IMR-90 (cell line): Measurements from ENCODE around the gene TRIO. TPM values are rescaled to one million over a fixed set of nuclear protein-coding genes. Genes with fewer than 3 reads are reported as not detected.

ENCODE experiments used
- ATAC-seq: fragments of 200-7000 bp; cut with Tn5 transposase; 2 replicates; pipeline ENCODE4 v1.9.1; 2020; ENCODE audit warnings: low read depth, mild to moderate bottlenecking, moderate library complexity
- BruUV-seq: library from RNA; stranded (reverse); fragments of 400-500 nt; replicated peaks from 2 replicates; lab custom pipeline; 2021; lab: Mats Ljungman, UMichigan
- CTCF ChIA-PET: fragments of 300-600 bp; formaldehyde crosslinking; extraction: SDS; loops from one replicate; lab custom pipeline; 2021; ENCODE audit warnings: antibody characterized with exemption; lab: Yijun Ruan, JAX
- POLR2A ChIA-PET: fragments of 300-600 bp; sonication (Branson Sonifier 250); formaldehyde crosslinking; loops from one replicate; lab custom pipeline; 2022; ENCODE audit warnings: antibody characterized with exemption; ENCODE audit not compliant: unreplicated experiment; lab: Charles Lee
- DNase-seq: peaks from one replicate; pipeline ENCODE4 v3.0.0; 2013
- H2AFZ ChIP-seq: replicated peaks from 2 replicates; pipeline ENCODE3; 2013; ENCODE audit warnings: low read length, mild to moderate bottlenecking; ENCODE audit not compliant: poor library complexity
- H2AK5ac ChIP-seq: 2 replicates; pipeline ENCODE4 v1.6.1; 2013; ENCODE audit warnings: low read depth, low read length, inconsistent platforms
- H2AK9ac ChIP-seq: replicated peaks from 2 replicates; pipeline ENCODE3; 2013; ENCODE audit warnings: mild to moderate bottlenecking, low read depth, low read length, moderate library complexity; ENCODE audit not compliant: poor library complexity
- H2BK120ac ChIP-seq: 2 replicates; pipeline ENCODE4 v1.6.1; 2013; ENCODE audit warnings: low read depth, low read length, inconsistent platforms
- H2BK15ac ChIP-seq: 3 replicates; pipeline ENCODE4 v1.6.1; 2013; ENCODE audit warnings: low read depth, low read length, inconsistent platforms
- H2BK20ac ChIP-seq: 2 replicates; pipeline ENCODE4 v1.6.1; 2013; ENCODE audit warnings: low read depth, mild to moderate bottlenecking, inconsistent platforms, low read length, moderate library complexity
- H2BK5ac ChIP-seq: 2 replicates; pipeline ENCODE4 v1.6.1; 2013; ENCODE audit warnings: mild to moderate bottlenecking, low read depth, low read length, inconsistent platforms; ENCODE audit not compliant: poor library complexity, severe bottlenecking
- H3K14ac ChIP-seq: replicated peaks from 2 replicates; pipeline ENCODE4 v1.6.1; 2013; ENCODE audit warnings: low read depth, low read length, inconsistent platforms
- H3K18ac ChIP-seq: 2 replicates; pipeline ENCODE4 v1.6.1; 2013; ENCODE audit warnings: low read depth, low read length, control low read depth
- H3K23ac ChIP-seq: 2 replicates; pipeline ENCODE4 v1.6.1; 2013; ENCODE audit warnings: low read depth, low read length, inconsistent platforms
- H3K27ac ChIP-seq: 2 replicates; pipeline ENCODE4 v1.5.1; 2013; ENCODE audit warnings: mild to moderate bottlenecking, control low read depth, low read length; ENCODE audit not compliant: insufficient read depth
- H3K27me3 ChIP-seq: 2 replicates; pipeline ENCODE4 v1.6.1; 2013; ENCODE audit warnings: low read length; ENCODE audit not compliant: control insufficient read depth, insufficient read depth
- H3K36me3 ChIP-seq: 2 replicates; pipeline ENCODE4 v1.6.1; 2013; ENCODE audit warnings: low read length, mixed read lengths; ENCODE audit not compliant: control insufficient read depth, insufficient read depth
- H3K4ac ChIP-seq: 2 replicates; pipeline ENCODE4 v1.6.1; 2013; ENCODE audit warnings: low read depth, low read length, inconsistent platforms
- H3K4me1 ChIP-seq: 2 replicates; pipeline ENCODE4 v1.6.1; 2013; ENCODE audit warnings: low read length, mixed read lengths; ENCODE audit not compliant: control insufficient read depth, insufficient read depth
- H3K4me2 ChIP-seq: 2 replicates; pipeline ENCODE4 v1.6.1; 2013; ENCODE audit warnings: low read depth, mild to moderate bottlenecking, control low read depth, low read length, moderate library complexity
- H3K4me3 ChIP-seq: 2 replicates; pipeline ENCODE4 v1.5.1; 2013; ENCODE audit warnings: low read depth, mild to moderate bottlenecking, control low read depth, low read length, moderate library complexity; ENCODE audit not compliant: insufficient read depth
- H3K56ac ChIP-seq: 2 replicates; pipeline ENCODE4 v1.6.1; 2013; ENCODE audit warnings: low read length, inconsistent platforms; ENCODE audit not compliant: insufficient read depth; ENCODE audit errors: extremely low read depth
- H3K79me1 ChIP-seq, 2 experiments: 2 replicates each; pipeline ENCODE4 v1.6.1; 2013; ENCODE audit warnings: low read length in 2 of 2, inconsistent platforms in 1 of 2, low read depth in 1 of 2
- H3K9ac ChIP-seq: 2 replicates; pipeline ENCODE4 v1.6.1; 2013; ENCODE audit warnings: low read depth, low read length, control low read depth
- H3K9me1 ChIP-seq: 2 replicates; pipeline ENCODE4 v1.6.1; 2013; ENCODE audit warnings: low read length, inconsistent platforms; ENCODE audit not compliant: insufficient read depth
- H3K9me3 ChIP-seq: 2 replicates; pipeline ENCODE4 v1.6.1; 2013; ENCODE audit warnings: low read length; ENCODE audit not compliant: control insufficient read depth, insufficient read depth
- H4K20me1 ChIP-seq: 2 replicates; pipeline ENCODE4 v1.6.1; 2013; ENCODE audit warnings: low read length, inconsistent platforms; ENCODE audit not compliant: insufficient read depth
- H4K5ac ChIP-seq: 2 replicates; pipeline ENCODE4 v1.6.1; 2013; ENCODE audit warnings: mild to moderate bottlenecking, low read depth, low read length, control low read depth
- H4K8ac ChIP-seq, 2 experiments: 2 replicates each; pipeline ENCODE4 v1.6.1; 2013; ENCODE audit warnings: low read depth in 2 of 2, low read length in 2 of 2, control low read depth in 1 of 2, inconsistent platforms in 1 of 2
- H4K91ac ChIP-seq: 2 replicates; pipeline ENCODE4 v1.6.1; 2013; ENCODE audit warnings: low read depth, low read length, inconsistent platforms; ENCODE audit not compliant: insufficient read depth
- CTCF ChIP-seq: conservative IDR thresholded peaks from 2 replicates; pipeline ENCODE4 v1.5.1; 2012; ENCODE audit warnings: mild to moderate bottlenecking, low read depth, low read length, improper control_type of control experiment
- MAZ ChIP-seq: IDR thresholded peaks from 2 replicates; pipeline ENCODE4 v1.6.1; 2012; ENCODE audit warnings: low read depth, mild to moderate bottlenecking, low read length, improper control_type of control experiment, moderate library complexity, borderline replicate concordance
- POLR2A ChIP-seq: IDR thresholded peaks from 2 replicates; pipeline ENCODE4 v1.6.1; 2012; ENCODE audit warnings: mild to moderate bottlenecking, low read depth, low read length
- RAD21 ChIP-seq: IDR thresholded peaks from 2 replicates; pipeline ENCODE4 v1.6.1; 2012; ENCODE audit warnings: low read length, improper control_type of control experiment
- SMC3 ChIP-seq: fragments of 150-350 bp; IDR thresholded peaks from 2 replicates; pipeline ENCODE4 v1.6.1; 2016; ENCODE audit warnings: low read depth, mild to moderate bottlenecking, antibody characterized with exemption, low read length, moderate library complexity
- WGBS, 2 experiments: methylation state at CpG; one replicate each; pipeline versions ENCODE4 v1.1.5 to v1.1.7; 2013; ENCODE audit warnings: missing lambda C conversion rate in 2 of 2; ENCODE audit not compliant: insufficient read length in 1 of 2; ENCODE audit errors: extremely low coverage in 2 of 2; 5-methylcytosine and 5-hydroxymethylcytosine counted together
- dilution Hi-C: fragments of 300-500 bp; cut with HindIII; formaldehyde crosslinking; loops from one replicate; pipeline ENCODE4 v1.14.3; 2018; ENCODE audit warnings: low sequenced_read_pairs; ENCODE audit not compliant: unreplicated experiment
- in situ Hi-C: fragments of 300-500 bp; cut with MboI; formaldehyde crosslinking; loops from 3 replicates; pipeline ENCODE4 v1.14.3; 2019; ENCODE audit warnings: low sequenced_read_pairs, inconsistent platforms, mixed read lengths
- intact Hi-C: fragments of 100-400 bp; cut with micrococcal nuclease; formaldehyde crosslinking; loops from 2 replicates; pipeline ENCODE4 v1.10.0; 2022
- polyA plus RNA-seq, 3 experiments: library from polyadenylated mRNA; depleted of rRNA; stranded (reverse); fragments of >200 nt; gene quantifications; 2 replicates each; pipeline ENCODE4 v1.2.3, GENCODE V29; 2012; ENCODE audit warnings: low replicate concordance in 1 of 3
- total RNA-seq: library from RNA; depleted of rRNA; stranded (reverse); fragments of >200 nt; gene quantifications from 2 replicates; pipeline ENCODE4 v1.2.3, GENCODE V29; 2012
- TF ChIP-seq, protein P1 (sequence below): fragments of 150-350 bp; IDR thresholded peaks from 2 replicates; pipeline ENCODE4 v1.6.1; 2016; ENCODE audit warnings: low read depth, mild to moderate bottlenecking, low read length, moderate library complexity, borderline replicate concordance

Gene TRIO
- total and polyA plus RNA-seq, 2 of the 4 experiments (the other 2 are of a cell fraction) = 206 to 522 TPM

DNA sequence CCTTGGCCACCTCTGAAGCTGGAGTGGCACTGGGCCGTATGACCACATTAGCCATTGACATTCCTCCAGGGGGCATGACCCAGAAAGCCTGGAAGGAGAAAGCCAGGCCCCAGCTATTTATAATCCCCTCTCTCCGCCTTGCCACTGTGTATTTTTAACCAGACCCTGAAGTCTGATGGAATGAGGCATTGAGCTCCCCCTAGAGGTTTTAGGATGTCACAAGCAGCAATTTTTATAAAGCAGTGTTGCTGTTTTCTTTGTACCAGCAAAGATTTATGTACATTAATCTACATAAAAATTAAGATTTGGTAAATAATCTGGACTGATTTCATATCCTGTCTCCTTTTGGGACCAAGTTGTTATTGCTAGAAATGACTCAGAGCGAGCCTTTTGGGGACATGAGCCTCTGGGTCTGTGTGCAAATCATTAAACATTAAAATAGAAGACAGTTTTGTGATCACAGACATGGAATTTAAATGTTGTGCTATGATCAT lies 127.1 kb downstream of the TRIO start:
- peak; percentile 64 for DNase-seq
- Histone ChIP-seq H2BK5ac (peak overlapping the region; percentile 97), H4K5ac (peak overlapping the region; percentile 74; the same call in 1 of the 2 replicates), H2BK120ac (peak overlapping the region; percentile 96), H3K14ac (peak overlapping the region; percentile 98), H3K4me3 (no peak overlapping the region), H4K20me1 (peaks cover 55% of the 10 kb centered on the region; the same call in 1 of the 2 replicates), H3K18ac (peak overlapping the region; percentile 79; the same call in 1 of the 2 replicates), H3K9ac (peak overlapping the region; percentile 59; the same call in 1 of the 2 replicates), H2AK5ac (peak overlapping the region; percentile 11; the same call in 1 of the 2 replicates), H3K79me1 (peaks cover 0 to 39% of the 10 kb centered on the region in 2 experiments; a peak in 2 of 4 replicates), H2BK15ac (peak overlapping the region; percentile 58; the same call in 1 of the 3 replicates), H2BK20ac (peak overlapping the region; percentile 91), H2AFZ (no peak overlapping the region), H2AK9ac (peak overlapping the region; percentile 74), H4K91ac (peak overlapping the region; percentile 68), H3K4ac (peak overlapping the region; percentile 97), H4K8ac (peak overlapping the region; percentile 65 to 92; a peak in 3 of 4 replicates), H3K23ac (peak overlapping the region; percentile 92; the same call in 1 of the 2 replicates), H3K56ac (peak overlapping the region; percentile 93), H3K9me3 (no peaks in the 10 kb centered on the region), H3K36me3 (peaks cover 13% of the 10 kb centered on the region), H3K27ac (peak overlapping the region; percentile 89), H3K4me1 (peaks cover 34% of the 10 kb centered on the region), H3K27me3 (no peaks in the 10 kb centered on the region), H3K4me2 (peak overlapping the region; percentile 37), H3K9me1 (peaks cover 18% of the 10 kb centered on the region)
- intact Hi-C loops = loop anchor here (1.0 to 5.0 kb wide), 5 partner anchors 78 to 282 kb away; no protein-coding TSS in a partner anchor
- TF ChIP-seq CTCF (peak; percentile 76), RAD21 (peak; percentile 71), POLR2A (no peak), MAZ (no peak), SMC3 (peak; percentile 56)
- TF ChIP-seq, protein P1, sequence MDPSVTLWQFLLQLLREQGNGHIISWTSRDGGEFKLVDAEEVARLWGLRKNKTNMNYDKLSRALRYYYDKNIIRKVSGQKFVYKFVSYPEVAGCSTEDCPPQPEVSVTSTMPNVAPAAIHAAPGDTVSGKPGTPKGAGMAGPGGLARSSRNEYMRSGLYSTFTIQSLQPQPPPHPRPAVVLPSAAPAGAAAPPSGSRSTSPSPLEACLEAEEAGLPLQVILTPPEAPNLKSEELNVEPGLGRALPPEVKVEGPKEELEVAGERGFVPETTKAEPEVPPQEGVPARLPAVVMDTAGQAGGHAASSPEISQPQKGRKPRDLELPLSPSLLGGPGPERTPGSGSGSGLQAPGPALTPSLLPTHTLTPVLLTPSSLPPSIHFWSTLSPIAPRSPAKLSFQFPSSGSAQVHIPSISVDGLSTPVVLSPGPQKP = no peak
- ChIA-PET POLR2A (no interaction called here), CTCF (interaction anchor here (0.6 to 1.6 kb wide), 9 partner anchors 54 to 293 kb away, joined by 3 to 4 read pairs (median 3); no protein-coding TSS in a partner anchor)
- in situ Hi-C loops = no loop called here
- ATAC-seq = peak; percentile 52
- no TSS peak for BruUV-seq
- dilution Hi-C loops = no loop called here
- WGBS, 2 experiments = no CpG with 5 or more reads among the region's 3 CpGs
